Superior temporal gyrus (tissue), 1 donor: ENCODE results near the gene RAD17.
"Not testable (repeated sequence)": the region's sequence is repeated elsewhere in the genome, so short reads cannot be mapped to it uniquely, and the experiment has no call there.

Source experiments
- DNase-seq: peaks from one replicate; pipeline ENCODE4 v3.0.0-alpha.2; 2016; ENCODE audit errors: extremely low spot score

RAD17 gene

GRCh38 chr5:69378376-69378775 is 8.8 kb downstream of the RAD17 start:
- no peak for DNase-seq

GRCh38 chr5:69404659-69405330 is 35.2 kb downstream of the RAD17 start:
- no peak for DNase-seq

DNA sequence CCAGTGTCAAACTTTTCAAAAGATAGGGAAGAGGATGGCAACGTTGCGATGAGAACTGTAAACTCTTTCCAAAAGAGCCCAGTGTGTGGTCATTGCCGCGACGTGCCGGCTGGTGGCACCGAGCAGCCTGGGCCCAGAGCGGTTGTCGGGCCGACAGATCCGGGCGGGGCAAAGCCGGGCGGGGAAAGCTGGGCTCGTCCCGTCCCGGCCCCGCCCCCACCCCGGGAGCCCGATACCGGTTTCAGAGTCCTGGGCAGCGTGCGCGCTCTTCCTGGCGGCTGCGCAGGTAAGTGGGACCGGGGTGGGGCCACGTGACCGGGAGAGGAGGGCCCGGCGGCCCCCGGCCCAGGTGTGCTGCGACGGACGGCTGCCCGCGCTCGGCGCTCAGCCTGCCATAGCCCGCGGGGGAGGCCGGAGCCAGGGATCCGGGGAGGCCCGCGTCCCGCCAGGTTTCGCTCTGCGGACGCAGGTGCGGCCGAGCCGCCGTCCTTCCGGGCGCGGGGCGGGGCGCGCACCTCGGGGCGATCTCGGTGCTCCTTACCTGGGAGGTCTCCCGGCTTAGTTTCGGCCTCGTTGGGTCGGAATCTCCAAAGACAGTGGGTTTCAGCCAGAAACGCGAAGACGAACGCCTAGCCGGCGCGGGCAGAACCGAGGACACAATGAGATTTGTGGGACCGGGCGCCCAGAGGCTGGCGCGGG is 45.4 kb downstream of the RAD17 start, which contains the start of gene MARVELD2:
MARVELD2 (plus strand) TSS at position 232 of the 699 bp plus-strand sequence. CDS start 4,270 bp downstream, outside the sequence.
- no peak for DNase-seq

DNA sequence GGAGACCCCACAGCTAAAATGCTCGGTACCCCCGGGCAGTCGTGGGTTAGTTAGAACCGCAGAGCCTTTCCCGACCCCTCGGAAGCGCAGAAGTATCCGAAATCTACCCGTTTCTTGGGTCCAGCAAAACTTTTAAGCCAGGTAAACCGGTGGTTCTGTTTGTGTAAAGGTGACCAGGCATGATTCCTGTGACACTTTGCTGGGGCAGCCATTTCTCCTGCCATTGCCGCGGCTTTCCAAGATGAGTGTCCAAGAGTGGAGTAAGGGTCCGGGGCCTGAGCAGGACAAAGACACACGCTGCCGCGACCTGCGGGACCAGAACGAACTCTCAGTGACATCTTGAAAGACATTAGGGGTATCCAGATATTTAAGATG is 46.0 kb downstream of the RAD17 start:
- no peak for DNase-seq

DNA sequence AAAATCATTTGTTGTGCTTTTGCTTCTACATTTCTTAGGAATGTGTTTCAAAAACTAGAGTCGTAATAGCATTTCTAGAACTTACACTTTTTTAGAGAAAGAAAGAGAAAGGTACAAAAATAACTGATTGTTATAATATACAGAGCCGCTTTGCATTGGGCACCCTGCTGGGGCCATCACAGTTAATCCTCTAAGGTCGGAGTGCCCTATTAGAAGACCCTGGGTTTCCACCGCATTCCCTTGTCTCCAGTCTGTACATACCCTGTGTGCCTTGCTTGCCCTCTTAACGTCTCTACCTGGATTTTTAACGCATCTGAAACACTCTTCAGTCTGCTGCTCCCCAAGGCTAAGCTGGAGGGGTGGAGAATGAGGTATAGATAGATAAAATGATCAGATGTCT is 46.6 kb downstream of the RAD17 start:
- no peak for DNase-seq

DNA sequence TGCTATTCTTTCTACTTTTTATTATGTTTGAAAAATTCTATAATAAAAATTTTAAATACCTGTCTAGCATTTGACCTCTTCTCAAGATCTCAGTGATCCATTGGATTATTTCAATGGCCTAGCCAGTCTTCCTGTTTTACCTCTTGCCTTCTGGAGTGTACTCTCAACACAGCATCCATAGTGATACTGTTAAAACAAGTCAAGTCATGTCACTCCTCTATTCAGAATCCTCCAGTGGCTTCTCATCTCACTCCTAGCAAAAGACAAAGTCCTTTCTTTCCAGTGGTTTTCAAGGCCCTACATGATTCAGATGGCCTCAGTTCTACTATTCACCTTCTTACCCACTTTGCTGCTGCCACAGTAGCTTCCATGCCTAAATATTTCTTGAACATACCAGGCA is 47.1 kb downstream of the RAD17 start:
- no peak for DNase-seq

DNA sequence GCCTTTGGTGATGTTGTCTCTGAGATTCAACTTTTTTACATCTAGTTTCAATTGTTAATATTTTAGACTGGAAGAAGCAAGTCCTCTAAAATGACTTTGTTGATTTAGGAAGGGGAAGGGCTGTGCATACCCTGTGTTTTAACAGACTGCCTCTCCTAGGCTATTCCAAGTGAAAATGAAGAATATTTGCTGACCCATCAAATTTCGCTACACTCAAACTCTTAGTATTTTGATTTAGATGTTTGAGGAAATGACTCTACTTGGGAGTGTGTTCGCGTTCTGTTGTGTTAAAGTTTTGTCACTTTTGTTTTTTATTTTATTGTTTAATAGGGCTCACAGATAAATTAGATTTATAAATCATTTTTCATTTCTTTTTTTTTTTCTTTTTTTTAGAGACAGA is 48.9 kb downstream of the RAD17 start:
- DNase-seq: no peak

- no peak for DNase-seq
These were observed 62.0 kb downstream of the RAD17 start for GRCh38 chr5:69431424-69432303.

GRCh38 chr5:69432412-69433206 is 63.0 kb downstream of the RAD17 start:
- DNase-seq: no peak

DNA sequence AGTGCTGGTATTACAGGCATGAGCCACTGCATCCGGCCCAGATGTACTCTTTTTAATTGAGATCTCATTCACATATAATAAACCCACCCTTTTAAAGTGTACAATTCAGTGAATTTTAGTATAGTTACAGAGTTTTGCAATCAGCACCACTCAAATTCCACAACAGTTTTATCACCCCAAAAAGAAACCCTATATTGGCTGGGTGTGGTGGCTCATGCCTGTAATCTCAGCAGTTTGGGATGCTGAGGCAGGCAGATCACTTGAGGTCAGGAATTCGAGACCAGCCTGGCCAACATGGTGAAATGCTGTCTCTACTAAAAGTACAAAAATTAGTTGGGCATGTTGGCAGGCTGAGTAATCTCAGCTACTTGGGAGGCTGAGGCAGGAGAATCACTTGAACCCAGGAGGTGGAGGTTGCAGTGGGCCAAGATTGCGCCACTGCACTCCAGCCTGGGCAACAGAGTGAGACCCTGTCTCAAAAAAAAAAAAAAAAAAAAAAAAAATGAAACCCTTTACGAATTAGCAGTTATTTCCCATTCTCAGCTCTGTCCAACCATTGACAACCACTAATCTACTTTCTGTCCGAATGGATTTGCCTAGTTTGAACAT is 65.8 kb downstream of the RAD17 start:
- not testable (repeated sequence) for DNase-seq

- DNase-seq: no peak
These were observed 74.6 kb downstream of the RAD17 start for GRCh38 chr5:69444127-69444754.

DNA sequence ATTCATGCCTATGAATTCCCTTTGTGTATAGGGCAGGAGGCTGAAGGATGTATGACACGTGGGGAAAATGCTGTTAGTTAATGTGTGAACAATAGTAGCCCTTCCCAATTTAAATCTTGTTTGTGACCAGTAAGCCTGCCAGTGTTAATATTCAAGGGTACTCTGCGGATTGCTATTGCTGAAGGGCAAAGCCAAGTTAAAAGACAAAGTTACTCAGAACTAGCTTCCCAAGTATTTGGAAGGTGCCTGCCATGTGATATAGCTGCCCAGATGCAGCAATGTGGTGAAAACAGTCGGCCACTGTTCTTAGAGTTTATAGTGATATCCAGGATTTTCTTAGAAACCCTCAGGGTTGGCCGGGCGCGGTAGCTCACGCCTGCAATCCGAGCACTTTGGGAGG is 79.9 kb downstream of the RAD17 start:
- DNase-seq: no peak

DNA sequence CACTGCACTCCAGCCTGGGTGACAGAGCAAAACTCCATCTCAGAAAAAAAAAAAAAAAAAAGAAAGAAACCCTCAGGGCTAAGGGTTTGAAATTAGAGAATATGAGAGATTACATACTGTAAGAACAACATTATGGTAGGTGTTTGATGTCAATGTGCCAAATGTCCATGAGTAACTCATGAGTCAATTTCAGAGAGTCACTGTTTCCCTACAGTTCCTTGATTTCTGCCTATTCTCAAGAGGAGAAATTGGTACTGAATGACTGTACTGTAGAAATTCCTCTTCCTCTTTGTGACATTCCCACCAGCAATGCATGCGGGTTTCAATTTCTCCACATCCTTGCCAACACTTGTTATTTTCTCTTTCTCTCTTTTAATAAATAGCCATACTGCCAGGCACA is 80.5 kb downstream of the RAD17 start:
- DNase-seq: no peak

DNA sequence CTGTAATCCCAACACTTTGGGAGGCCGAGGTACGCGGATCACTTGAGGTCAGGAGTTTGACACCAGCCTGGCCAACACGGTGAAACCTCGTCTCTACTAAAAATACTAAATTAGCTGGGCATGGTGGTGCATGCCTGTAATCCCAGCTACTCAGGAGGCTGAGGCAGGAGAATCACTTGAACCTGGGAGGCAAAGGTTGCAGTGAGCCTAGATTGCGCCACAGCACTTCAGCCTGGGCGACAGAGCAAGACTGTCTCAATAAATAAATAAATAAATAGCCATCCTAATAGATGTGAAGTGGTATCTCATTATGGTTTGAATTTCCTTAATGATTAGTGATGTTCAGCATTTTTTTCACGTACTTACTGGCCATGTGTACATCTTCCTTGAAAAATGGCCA is 80.9 kb downstream of the RAD17 start:
- DNase-seq: not testable (repeated sequence)

DNA sequence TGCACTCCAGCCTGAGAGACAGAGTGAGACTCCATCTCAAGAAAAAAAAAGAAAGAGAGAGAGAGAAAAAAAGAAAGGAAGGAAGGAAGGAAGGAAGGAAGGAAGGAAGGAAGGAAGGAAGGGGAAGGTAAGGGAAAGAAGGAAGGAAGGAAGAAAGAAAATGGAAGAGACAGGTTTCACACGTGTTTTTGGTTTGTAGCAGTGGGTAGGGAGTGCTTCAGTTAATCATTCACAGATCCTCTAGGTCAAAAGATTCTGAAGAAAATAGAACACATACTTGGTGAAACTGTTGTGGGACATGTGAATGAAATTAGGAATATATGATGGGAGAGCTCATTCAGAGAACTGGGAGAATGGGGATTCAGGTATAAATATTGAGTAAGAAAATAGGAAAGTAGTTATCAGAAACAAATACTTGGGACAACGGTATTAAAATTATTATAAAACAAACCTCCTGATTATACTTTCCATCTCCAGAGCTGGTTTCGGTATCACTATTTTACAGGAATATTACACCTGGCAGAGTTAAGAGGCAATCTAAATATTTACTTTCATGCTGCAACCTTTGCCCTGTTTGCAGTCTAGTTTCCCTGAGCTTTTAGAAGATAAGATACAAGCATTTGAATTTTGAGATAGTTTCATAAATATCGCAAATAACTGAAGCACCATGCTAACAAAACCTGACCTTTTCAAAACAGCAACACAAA is 82.5 kb downstream of the RAD17 start:
- no peak for DNase-seq

DNA sequence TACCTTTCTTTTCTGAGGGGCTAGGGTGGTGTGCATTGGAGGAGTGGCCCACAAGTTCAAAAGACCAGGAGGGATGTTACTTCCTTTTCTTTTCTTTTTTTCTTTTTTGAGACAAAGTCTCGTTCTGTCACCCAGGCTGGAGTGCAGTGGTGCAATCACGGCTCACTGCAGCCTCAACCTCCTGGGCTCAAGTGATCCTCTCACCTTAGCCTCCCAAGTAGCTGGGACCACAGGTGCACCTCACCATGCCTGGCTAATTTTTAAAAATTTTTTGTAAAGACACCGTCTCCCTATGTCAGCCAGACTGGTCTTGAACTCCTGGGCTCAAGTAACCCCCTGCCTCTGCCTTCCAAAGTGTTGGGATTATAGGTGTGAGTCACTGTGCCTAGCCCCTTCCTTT is 83.9 kb downstream of the RAD17 start:
- not testable (repeated sequence) for DNase-seq

- DNase-seq: no peak
These were observed 85.0 kb downstream of the RAD17 start for GRCh38 chr5:69454460-69455249.

GRCh38 chr5:69455428-69455988 is 85.9 kb downstream of the RAD17 start:
- DNase-seq: not testable (repeated sequence)

- no peak for DNase-seq
These were observed 92.6 kb downstream of the RAD17 start for GRCh38 chr5:69462170-69462569.
